Spleen (tissue), 11 donors: ENCODE data around the gene VANGL2. TPM values are rescaled to one million over a fixed set of nuclear protein-coding genes. Genes with fewer than 3 reads are reported as not detected.

Source experiments
- DNase-seq: peaks from one replicate; pipeline ENCODE4 v3.0.0-alpha.2; 2020
- H3K27ac ChIP-seq, 8 donors: fragments of 200-600 bp; sonication (generic) in 7 of 8; 1 replicate in 4 of 8; 2 replicates in 4 of 8; pipeline versions ENCODE4 v1.5.0 to v1.8.0; 2016 to 2021; ENCODE audit warnings: inconsistent platforms in 4 of 8, mild to moderate bottlenecking in 4 of 8, moderate library complexity in 1 of 8
- H3K27me3 ChIP-seq, 7 donors: fragments of 200-600 bp; sonication (generic) in 6 of 7; replicated peaks in 1 of 7; 1 replicate in 4 of 7; 2 replicates in 3 of 7; pipeline versions ENCODE4 v1.5.0 to v1.8.0; 2016 to 2021; ENCODE audit warnings: inconsistent platforms in 3 of 7, mild to moderate bottlenecking in 1 of 7
- H3K36me3 ChIP-seq, 6 donors: fragments of 200-600 bp; sonication (generic) in 5 of 6; 1 replicate in 4 of 6; 2 replicates in 2 of 6; pipeline versions ENCODE4 v1.5.0 to v1.8.0; 2016 to 2021; ENCODE audit warnings: inconsistent platforms in 2 of 6
- H3K4me1 ChIP-seq, 6 donors: fragments of 200-600 bp; sonication (generic) in 5 of 6; 1 replicate in 3 of 6; 2 replicates in 3 of 6; pipeline versions ENCODE4 v1.5.0 to v1.8.0; 2016 to 2021; ENCODE audit warnings: inconsistent platforms in 3 of 6
- H3K4me3 ChIP-seq, 8 donors: fragments of 200-600 bp; sonication (generic) in 7 of 8; 1 replicate in 4 of 8; 2 replicates in 4 of 8; pipeline versions ENCODE4 v1.5.0 to v1.8.0; 2016 to 2021; ENCODE audit warnings: inconsistent platforms in 4 of 8, mild to moderate bottlenecking in 4 of 8, moderate library complexity in 2 of 8
- H3K9me3 ChIP-seq, 8 donors: fragments of 200-600 bp; sonication (generic) in 7 of 8; 1 replicate in 4 of 8; 2 replicates in 4 of 8; pipeline versions ENCODE4 v1.5.0 to v1.8.0; 2016 to 2021; ENCODE audit warnings: inconsistent platforms in 4 of 8
- POLR2A ChIP-seq, 3 donors: fragments of 450-650 bp; IDR thresholded peaks; one replicate each; pipeline ENCODE4 v1.5.1; 2017; ENCODE audit warnings: antibody characterized with exemption in 3 of 3, mild to moderate bottlenecking in 1 of 3
- POLR2AphosphoS5 ChIP-seq, 3 donors: sonication (generic); formaldehyde crosslinking; IDR thresholded peaks; one replicate each; pipeline ENCODE4 v1.5.1; 2017; ENCODE audit warnings: antibody characterized with exemption in 3 of 3
- WGBS, 5 donors: extraction: QIAGEN DNeasy Blood & Tissue Kit in 3 of 5; methylation state at CpG; one replicate each; pipeline versions ENCODE4 v1.1.5 to v1.1.7; 2013 to 2018; 5-methylcytosine and 5-hydroxymethylcytosine counted together
- intact Hi-C: fragments of 100-400 bp; cut with DNase I; formaldehyde crosslinking; loops from one replicate; pipeline ENCODE4 v1.15.0; 2023; ENCODE audit warnings: low total_unique reads
- polyA plus RNA-seq, 3 donors: library from polyadenylated mRNA; stranded (reverse); fragments of 200-250 nt; gene quantifications; one replicate each; pipeline ENCODE4 v1.2.1, GENCODE V29; 2013
- total RNA-seq, 7 donors: library from RNA; depleted of rRNA in 3 of 7; stranded (reverse); fragments of >200 nt in 3 of 7; fragmentation: NEBNext Ultra II Directional in 4 of 7; extraction: Animal tissue kit (Norgen Biotek cat#: 25700) in 4 of 7; gene quantifications; one replicate each; pipeline versions ENCODE4 v1.1.0 to v1.2.1, GENCODE V29; 2016 to 2021
- TF ChIP-seq, protein P1 (sequence below), 11 experiments: fragments of 200-600 bp in 7 of 11; fragments of 450-650 bp in 4 of 11; sonication (generic) in 4 of 11; IDR thresholded peaks in 8 of 11; conservative IDR thresholded peaks in 3 of 11; 1 replicate in 7 of 11; 2 replicates in 4 of 11; pipeline versions ENCODE4 v1.4.0 to v1.8.0; 2016 to 2021; ENCODE audit warnings: antibody characterized with exemption in 11 of 11, inconsistent platforms in 4 of 11, mild to moderate bottlenecking in 1 of 11
- donor health status: healthy with polysubstance abuse.
- donor health status: DM: no; HTN: no; CAD: no; lungs with moderate emphysema.
- donor health status: DM: no; HTN: no; CAD: no.
- donor health status: Bipolar disorder and iron deficiency.
- donor health status: healthy.
- donor health status: DM: no; HTN: no; CAD: no.
- donor health status: DM: yes; HTN: yes; CAD: no.

VANGL2 gene
- total and polyA plus RNA-seq, 10 donors, result 0.65 to 7.7 (median 2.0) TPM

DNA sequence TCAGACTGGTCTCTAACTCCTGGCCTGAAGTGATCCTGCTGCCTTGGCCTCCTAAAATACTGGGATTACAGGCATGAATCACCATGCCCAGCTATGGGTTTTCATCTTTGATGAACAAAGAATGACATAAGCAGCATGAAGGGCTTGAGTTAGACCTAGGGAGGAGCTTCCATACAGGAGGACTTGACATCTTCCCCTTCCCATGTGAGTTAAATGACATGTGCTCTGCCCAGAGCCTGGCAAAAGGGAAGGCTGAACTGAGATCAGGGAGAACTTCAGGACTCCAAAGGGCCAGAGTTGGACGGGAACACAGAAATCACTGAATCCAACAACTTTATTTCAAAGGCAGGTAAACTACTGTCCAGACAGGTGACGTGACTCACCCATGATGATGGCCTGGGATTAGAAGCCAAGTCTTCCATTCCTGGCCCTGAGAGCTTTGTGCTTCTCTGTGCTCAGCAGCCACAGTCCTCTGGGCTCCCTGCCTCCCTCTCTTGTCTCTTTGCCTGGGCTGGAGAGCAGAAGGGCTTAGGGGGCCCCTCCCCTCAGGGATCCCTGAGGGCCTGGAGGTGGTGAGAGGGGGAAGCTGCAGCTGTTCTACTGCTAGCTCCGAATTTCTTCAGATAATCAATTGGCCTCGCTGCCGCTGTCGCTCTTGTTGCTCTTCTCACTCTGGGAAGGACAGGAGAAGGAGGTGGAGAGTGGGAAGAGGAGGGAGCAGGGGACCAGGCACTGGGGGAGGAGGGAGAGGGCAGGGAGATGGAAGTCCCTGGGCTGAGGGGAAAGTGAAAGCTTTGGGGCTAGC is 25.9 kb upstream of the VANGL2 start:
- DNase-seq, result no peak
- Histone ChIP-seq H3K4me3 (no peak overlapping the region), H3K27me3 (peaks cover 0 to 13% (median 0%) of the 10 kb centered on the region in 7 donors), H3K9me3 (no peaks in the 10 kb centered on the region), H3K36me3 (no peaks in the 10 kb centered on the region), H3K27ac (no peak overlapping the region), H3K4me1 (peaks cover 8 to 21% (median 17%) of the 10 kb centered on the region in 6 donors)
- WGBS, 5 donors, result 71 to 80% (median 78%) methylated on average over 6 of the region's 6 CpGs
- no peak for TF ChIP-seq POLR2AphosphoS5 (IDR thresholded peaks at IDR 0.05)
- TF ChIP-seq, protein P1, sequence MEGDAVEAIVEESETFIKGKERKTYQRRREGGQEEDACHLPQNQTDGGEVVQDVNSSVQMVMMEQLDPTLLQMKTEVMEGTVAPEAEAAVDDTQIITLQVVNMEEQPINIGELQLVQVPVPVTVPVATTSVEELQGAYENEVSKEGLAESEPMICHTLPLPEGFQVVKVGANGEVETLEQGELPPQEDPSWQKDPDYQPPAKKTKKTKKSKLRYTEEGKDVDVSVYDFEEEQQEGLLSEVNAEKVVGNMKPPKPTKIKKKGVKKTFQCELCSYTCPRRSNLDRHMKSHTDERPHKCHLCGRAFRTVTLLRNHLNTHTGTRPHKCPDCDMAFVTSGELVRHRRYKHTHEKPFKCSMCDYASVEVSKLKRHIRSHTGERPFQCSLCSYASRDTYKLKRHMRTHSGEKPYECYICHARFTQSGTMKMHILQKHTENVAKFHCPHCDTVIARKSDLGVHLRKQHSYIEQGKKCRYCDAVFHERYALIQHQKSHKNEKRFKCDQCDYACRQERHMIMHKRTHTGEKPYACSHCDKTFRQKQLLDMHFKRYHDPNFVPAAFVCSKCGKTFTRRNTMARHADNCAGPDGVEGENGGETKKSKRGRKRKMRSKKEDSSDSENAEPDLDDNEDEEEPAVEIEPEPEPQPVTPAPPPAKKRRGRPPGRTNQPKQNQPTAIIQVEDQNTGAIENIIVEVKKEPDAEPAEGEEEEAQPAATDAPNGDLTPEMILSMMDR (IDR thresholded peaks at IDR 0.05 in 8 of 11, conservative IDR thresholded peaks at IDR 0.05 in 3 of 11), result no peak
- no peak for TF ChIP-seq POLR2A (IDR thresholded peaks at IDR 0.05)
- intact Hi-C loops, result loop anchor here (5.0 kb wide), 1 partner anchor 182 kb away; the partner anchor contains the start of gene CASQ1

DNA sequence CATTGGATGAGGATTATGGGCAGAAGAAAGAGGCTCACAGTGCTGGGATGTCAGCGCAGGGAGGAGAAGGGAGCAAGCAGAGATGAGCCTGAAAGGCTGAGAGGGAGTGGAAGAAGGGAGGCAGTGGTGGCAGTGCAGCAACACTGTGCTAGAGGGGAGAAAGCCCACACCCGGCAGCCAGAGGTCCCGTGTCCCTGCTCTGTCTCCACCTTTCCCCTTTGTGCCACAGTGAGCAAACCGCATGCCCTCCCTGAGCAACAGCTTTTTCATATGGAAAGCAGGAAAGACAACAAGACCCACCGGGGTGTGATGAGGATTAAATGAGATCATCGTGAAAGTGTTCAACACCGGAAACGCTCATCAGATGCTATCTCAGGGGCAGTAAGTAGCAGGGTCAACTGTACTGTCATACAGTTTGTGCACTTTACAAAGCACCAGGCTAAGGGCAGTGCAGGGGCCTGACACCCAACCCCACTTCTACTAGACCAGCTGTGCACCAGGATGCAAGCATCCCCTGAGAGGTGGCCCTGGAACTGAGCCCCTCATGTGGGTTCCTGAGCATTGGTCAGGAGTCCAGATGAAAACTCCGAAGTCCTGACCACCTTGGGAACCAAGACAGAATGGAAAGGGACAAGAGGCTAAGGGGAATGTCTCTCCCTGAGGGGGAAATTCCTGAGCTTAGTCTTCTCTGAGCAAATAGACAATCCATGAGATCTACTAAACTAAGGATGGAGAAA is 24.4 kb upstream of the VANGL2 start:
- H3K4me3 ChIP-seq, result peak overlapping the region in 1 of 8 donors; percentile 35
- peaks cover 0 to 6% (median 0%) of the 10 kb centered on the region in 7 donors for H3K27me3 ChIP-seq
- H3K27ac ChIP-seq, result peak overlapping the region in 5 of 8 donors; percentile 20 to 64 (median 54)
- 9 to 26% (median 15%) methylated on average over 9 of the region's 9 CpGs for WGBS, 5 donors
- no peak for DNase-seq
- H3K4me1 ChIP-seq, result peaks cover 8 to 21% (median 17%) of the 10 kb centered on the region in 6 donors
- H3K36me3 ChIP-seq, result no peaks in the 10 kb centered on the region
- intact Hi-C loops, result loop anchor here (5.0 kb wide), 1 partner anchor 184 kb away; the partner anchor contains the start of gene CASQ1
- TF ChIP-seq POLR2A (IDR thresholded peaks at IDR 0.05) (no peak), POLR2AphosphoS5 (IDR thresholded peaks at IDR 0.05) (no peak)
- TF ChIP-seq, protein P1 (IDR thresholded peaks at IDR 0.05 in 8 of 11, conservative IDR thresholded peaks at IDR 0.05 in 3 of 11), result no peak
- H3K9me3 ChIP-seq, result no peaks in the 10 kb centered on the region

DNA sequence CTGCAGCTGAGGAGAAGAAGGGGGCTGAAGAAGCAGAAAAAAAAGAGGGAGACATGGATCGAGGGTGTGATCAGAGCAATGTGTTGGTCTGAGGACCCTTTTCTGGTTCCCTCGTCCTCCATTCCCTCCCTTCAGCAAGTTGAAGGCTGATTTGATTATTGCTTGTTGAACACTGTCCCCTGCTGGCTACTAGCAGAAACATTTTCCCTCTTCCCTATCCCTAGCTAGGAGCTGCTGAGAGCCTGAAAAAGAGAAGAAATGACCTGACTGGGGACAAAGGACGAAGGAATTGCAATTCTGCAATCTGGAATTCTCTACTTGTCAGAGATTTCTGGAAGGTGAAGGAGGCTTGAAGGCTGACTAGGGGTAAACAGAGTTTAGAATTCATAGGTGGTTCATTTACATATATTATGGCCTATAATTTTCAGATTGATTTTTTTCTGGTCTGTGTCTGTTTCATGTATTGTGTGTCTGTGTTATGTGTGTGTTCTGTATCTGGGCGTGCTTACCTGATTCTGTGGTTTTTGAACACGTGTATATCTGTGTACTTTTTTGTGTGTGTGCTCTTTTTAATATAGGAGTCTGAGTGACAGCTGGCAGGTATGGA is 23.7 kb upstream of the VANGL2 start:
- H3K36me3 ChIP-seq, result no peaks in the 10 kb centered on the region
- peaks cover 8 to 21% (median 17%) of the 10 kb centered on the region in 6 donors for H3K4me1 ChIP-seq
- DNase-seq, result no peak
- peak overlapping the region in 1 of 8 donors; percentile 35 for H3K4me3 ChIP-seq
- intact Hi-C loops, result loop anchor here (5.0 kb wide), 1 partner anchor 184 kb away; the partner anchor contains the start of gene CASQ1
- 13 to 19% (median 14%) methylated on average over 5 of the region's 5 CpGs for WGBS, 5 donors
- peak overlapping the region in 1 of 8 donors; percentile 62 for H3K27ac ChIP-seq
- H3K27me3 ChIP-seq, result no peaks in the 10 kb centered on the region
- H3K9me3 ChIP-seq, result no peaks in the 10 kb centered on the region
- TF ChIP-seq POLR2A (IDR thresholded peaks at IDR 0.05) (no peak), POLR2AphosphoS5 (IDR thresholded peaks at IDR 0.05) (no peak)
- TF ChIP-seq, protein P1 (IDR thresholded peaks at IDR 0.05 in 8 of 11, conservative IDR thresholded peaks at IDR 0.05 in 3 of 11), result peak; percentile 57 to 89 (median 77)
